ENCODE data around the gene MRPL48.
A peak's percentile ranks its signal among the peaks of the same experiment; 100 is the strongest.
"Not testable (repeated sequence)": the region's sequence is repeated elsewhere in the genome, so short reads cannot be mapped to it uniquely, and the experiment has no call there.

The MRPL48 gene

GRCh38 chr11:73787643-73788558 is at the start of gene MRPL48:
TSS of gene MRPL48 (plus strand) at chr11:73787874. CDS start at chr11:73787972, 98 bp downstream.
- H3K9ac ChIP-seq (ENCODE audit: low read length in 2 of 2), result peak within 1 kb of the TSS; percentile 67 to 83
- H3K4me1 ChIP-seq (ENCODE audit: control insufficient read depth, insufficient read depth, low read length), result no peaks in the 10 kb centered on the region
- no peaks in the 10 kb centered on the region for H3K27me3 ChIP-seq (ENCODE audit: control insufficient read depth in 1 of 2, insufficient read depth in 2 of 2, low read length in 2 of 2)
- H3K4me3 ChIP-seq (ENCODE audit: low read length in 2 of 2), result peak within 1 kb of the TSS; percentile 69 to 92
- H3K9me3 ChIP-seq (ENCODE audit: control insufficient read depth in 2 of 2, low read length in 2 of 2), result no peaks in the 10 kb centered on the region
- no peaks in the 10 kb centered on the region for H3K36me3 ChIP-seq (ENCODE audit: control insufficient read depth in 2 of 2, insufficient read depth in 2 of 2, low read length in 2 of 2)
- peak within 1 kb of the TSS; percentile 82 for H3K27ac ChIP-seq (ENCODE audit: low read length)

- H3K27ac ChIP-seq (ENCODE audit: low read length), result no peak overlapping the region
- no peaks in the 10 kb centered on the region for H3K36me3 ChIP-seq (ENCODE audit: control insufficient read depth in 2 of 2, insufficient read depth in 2 of 2, low read length in 2 of 2)
- H3K27me3 ChIP-seq (ENCODE audit: control insufficient read depth in 1 of 2, insufficient read depth in 2 of 2, low read length in 2 of 2), result no peaks in the 10 kb centered on the region
- H3K9me3 ChIP-seq (ENCODE audit: control insufficient read depth in 2 of 2, low read length in 2 of 2), result no peaks in the 10 kb centered on the region
- no peak overlapping the region for H3K4me3 ChIP-seq (ENCODE audit: low read length in 2 of 2)
- H3K4me1 ChIP-seq (ENCODE audit: control insufficient read depth, insufficient read depth, low read length), result no peaks in the 10 kb centered on the region
- no peak overlapping the region for H3K9ac ChIP-seq (ENCODE audit: low read length in 2 of 2)
These were observed 44.6 kb upstream of the MRPL48 start for GRCh38 chr11:73743045-73743444.

- Histone ChIP-seq H3K27me3 (ENCODE audit: control insufficient read depth in 1 of 2, insufficient read depth in 2 of 2, low read length in 2 of 2) (no peaks in the 10 kb centered on the region), H3K9me3 (ENCODE audit: control insufficient read depth in 2 of 2, low read length in 2 of 2) (no peaks in the 10 kb centered on the region), H3K36me3 (ENCODE audit: control insufficient read depth in 2 of 2, insufficient read depth in 2 of 2, low read length in 2 of 2) (no peaks in the 10 kb centered on the region), H3K9ac (ENCODE audit: low read length in 2 of 2) (no peak overlapping the region), H3K4me3 (ENCODE audit: low read length in 2 of 2) (no peak overlapping the region), H3K4me1 (ENCODE audit: control insufficient read depth, insufficient read depth, low read length) (no peaks in the 10 kb centered on the region), H3K27ac (ENCODE audit: low read length) (no peak overlapping the region)
These were observed 41.0 kb upstream of the MRPL48 start for GRCh38 chr11:73746701-73747100.

- Histone ChIP-seq H3K4me3 (ENCODE audit: low read length in 2 of 2) (no peak overlapping the region), H3K9me3 (ENCODE audit: control insufficient read depth in 2 of 2, low read length in 2 of 2) (no peaks in the 10 kb centered on the region), H3K36me3 (ENCODE audit: control insufficient read depth in 2 of 2, insufficient read depth in 2 of 2, low read length in 2 of 2) (no peaks in the 10 kb centered on the region), H3K9ac (ENCODE audit: low read length in 2 of 2) (no peak overlapping the region), H3K27me3 (ENCODE audit: control insufficient read depth in 1 of 2, insufficient read depth in 2 of 2, low read length in 2 of 2) (no peaks in the 10 kb centered on the region), H3K4me1 (ENCODE audit: control insufficient read depth, insufficient read depth, low read length) (no peaks in the 10 kb centered on the region), H3K27ac (ENCODE audit: low read length) (no peak overlapping the region)
These were observed 39.9 kb upstream of the MRPL48 start for GRCh38 chr11:73747762-73748161.

GRCh38 chr11:73748300-73748699 is 39.4 kb upstream of the MRPL48 start:
- no peak overlapping the region for H3K4me3 ChIP-seq (ENCODE audit: low read length in 2 of 2)
- no peaks in the 10 kb centered on the region for H3K4me1 ChIP-seq (ENCODE audit: control insufficient read depth, insufficient read depth, low read length)
- H3K27ac ChIP-seq (ENCODE audit: low read length), result no peak overlapping the region
- no peaks in the 10 kb centered on the region for H3K36me3 ChIP-seq (ENCODE audit: control insufficient read depth in 2 of 2, insufficient read depth in 2 of 2, low read length in 2 of 2)
- H3K27me3 ChIP-seq (ENCODE audit: control insufficient read depth in 1 of 2, insufficient read depth in 2 of 2, low read length in 2 of 2), result no peaks in the 10 kb centered on the region
- H3K9ac ChIP-seq (ENCODE audit: low read length in 2 of 2), result no peak overlapping the region
- H3K9me3 ChIP-seq (ENCODE audit: control insufficient read depth in 2 of 2, low read length in 2 of 2), result no peaks in the 10 kb centered on the region

GRCh38 chr11:73749118-73749517 is 38.6 kb upstream of the MRPL48 start:
- Histone ChIP-seq H3K27ac (ENCODE audit: low read length) (no peak overlapping the region), H3K36me3 (ENCODE audit: control insufficient read depth in 2 of 2, insufficient read depth in 2 of 2, low read length in 2 of 2) (no peaks in the 10 kb centered on the region), H3K4me3 (ENCODE audit: low read length in 2 of 2) (no peak overlapping the region), H3K4me1 (ENCODE audit: control insufficient read depth, insufficient read depth, low read length) (no peaks in the 10 kb centered on the region), H3K9ac (ENCODE audit: low read length in 2 of 2) (no peak overlapping the region), H3K27me3 (ENCODE audit: control insufficient read depth in 1 of 2, insufficient read depth in 2 of 2, low read length in 2 of 2) (no peaks in the 10 kb centered on the region), H3K9me3 (ENCODE audit: control insufficient read depth in 2 of 2, low read length in 2 of 2) (no peaks in the 10 kb centered on the region)

GRCh38 chr11:73750228-73750627 is 37.4 kb upstream of the MRPL48 start:
- no peaks in the 10 kb centered on the region for H3K4me1 ChIP-seq (ENCODE audit: control insufficient read depth, insufficient read depth, low read length)
- no peak overlapping the region for H3K27ac ChIP-seq (ENCODE audit: low read length)
- H3K36me3 ChIP-seq (ENCODE audit: control insufficient read depth in 2 of 2, insufficient read depth in 2 of 2, low read length in 2 of 2), result no peaks in the 10 kb centered on the region

GRCh38 chr11:73750862-73751261 is 36.8 kb upstream of the MRPL48 start:
- not testable (repeated sequence) for H3K27me3 ChIP-seq (ENCODE audit: control insufficient read depth in 1 of 2, insufficient read depth in 2 of 2, low read length in 2 of 2); H3K4me1 ChIP-seq (ENCODE audit: control insufficient read depth, insufficient read depth, low read length); H3K36me3 ChIP-seq (ENCODE audit: control insufficient read depth in 2 of 2, insufficient read depth in 2 of 2, low read length in 2 of 2); H3K4me3 ChIP-seq (ENCODE audit: low read length in 2 of 2); H3K9ac ChIP-seq (ENCODE audit: low read length in 2 of 2); H3K27ac ChIP-seq (ENCODE audit: low read length); H3K9me3 ChIP-seq (ENCODE audit: control insufficient read depth in 2 of 2, low read length in 2 of 2)

More at GRCh38 chr11:73750228-73750627, 37.4 kb upstream of the MRPL48 start:
- Histone ChIP-seq H3K27me3 (ENCODE audit: control insufficient read depth in 1 of 2, insufficient read depth in 2 of 2, low read length in 2 of 2) (no peaks in the 10 kb centered on the region), H3K9ac (ENCODE audit: low read length in 2 of 2) (no peak overlapping the region), H3K9me3 (ENCODE audit: control insufficient read depth in 2 of 2, low read length in 2 of 2) (no peaks in the 10 kb centered on the region), H3K4me3 (ENCODE audit: low read length in 2 of 2) (no peak overlapping the region)

GRCh38 chr11:73752216-73752867 is 35.3 kb upstream of the MRPL48 start:
- no peaks in the 10 kb centered on the region for H3K36me3 ChIP-seq (ENCODE audit: control insufficient read depth in 2 of 2, insufficient read depth in 2 of 2, low read length in 2 of 2)
- no peak overlapping the region for H3K9ac ChIP-seq (ENCODE audit: low read length in 2 of 2)
- H3K27me3 ChIP-seq (ENCODE audit: control insufficient read depth in 1 of 2, insufficient read depth in 2 of 2, low read length in 2 of 2), result no peaks in the 10 kb centered on the region
- no peak overlapping the region for H3K27ac ChIP-seq (ENCODE audit: low read length)
- no peak overlapping the region for H3K4me3 ChIP-seq (ENCODE audit: low read length in 2 of 2)
- H3K9me3 ChIP-seq (ENCODE audit: control insufficient read depth in 2 of 2, low read length in 2 of 2), result no peaks in the 10 kb centered on the region
- no peaks in the 10 kb centered on the region for H3K4me1 ChIP-seq (ENCODE audit: control insufficient read depth, insufficient read depth, low read length)

GRCh38 chr11:73752903-73753302 is 34.8 kb upstream of the MRPL48 start:
- H3K4me3 ChIP-seq (ENCODE audit: low read length in 2 of 2), result no peak overlapping the region
- H3K27me3 ChIP-seq (ENCODE audit: control insufficient read depth in 1 of 2, insufficient read depth in 2 of 2, low read length in 2 of 2), result no peaks in the 10 kb centered on the region
- H3K9ac ChIP-seq (ENCODE audit: low read length in 2 of 2), result no peak overlapping the region
- H3K9me3 ChIP-seq (ENCODE audit: control insufficient read depth in 2 of 2, low read length in 2 of 2), result no peaks in the 10 kb centered on the region
- H3K27ac ChIP-seq (ENCODE audit: low read length), result no peak overlapping the region
- H3K36me3 ChIP-seq (ENCODE audit: control insufficient read depth in 2 of 2, insufficient read depth in 2 of 2, low read length in 2 of 2), result no peaks in the 10 kb centered on the region
- H3K4me1 ChIP-seq (ENCODE audit: control insufficient read depth, insufficient read depth, low read length), result no peaks in the 10 kb centered on the region

- Histone ChIP-seq H3K27ac (ENCODE audit: low read length) (no peak overlapping the region), H3K9me3 (ENCODE audit: control insufficient read depth in 2 of 2, low read length in 2 of 2) (no peaks in the 10 kb centered on the region), H3K4me1 (ENCODE audit: control insufficient read depth, insufficient read depth, low read length) (peaks cover 2% of the 10 kb centered on the region), H3K27me3 (ENCODE audit: control insufficient read depth in 1 of 2, insufficient read depth in 2 of 2, low read length in 2 of 2) (no peaks in the 10 kb centered on the region), H3K9ac (ENCODE audit: low read length in 2 of 2) (no peak overlapping the region), H3K36me3 (ENCODE audit: control insufficient read depth in 2 of 2, insufficient read depth in 2 of 2, low read length in 2 of 2) (no peaks in the 10 kb centered on the region), H3K4me3 (ENCODE audit: low read length in 2 of 2) (no peak overlapping the region)
These were observed 33.7 kb upstream of the MRPL48 start for GRCh38 chr11:73753938-73754337.
